GM18951 (cell line): ENCODE results near the gene STARD5.
"Not testable (repeated sequence)": the region's sequence is repeated elsewhere in the genome, so short reads cannot be mapped to it uniquely, and the experiment has no call there.

Experiments used
- POLR2A ChIP-seq: IDR thresholded peaks from 4 replicates; pipeline ENCODE4 v1.6.1; 2011; ENCODE audit warnings: mild to moderate bottlenecking; ENCODE audit not compliant: insufficient read length, insufficient read depth; ENCODE audit errors: extremely low read depth
- in situ Hi-C: fragments of 300-500 bp; cut with MboI; formaldehyde crosslinking; loops from one replicate; pipeline ENCODE4 v1.12.0; 2022; ENCODE audit warnings: low sequenced_read_pairs, mixed read lengths, inconsistent platforms; ENCODE audit not compliant: unreplicated experiment

The STARD5 gene, protein sequence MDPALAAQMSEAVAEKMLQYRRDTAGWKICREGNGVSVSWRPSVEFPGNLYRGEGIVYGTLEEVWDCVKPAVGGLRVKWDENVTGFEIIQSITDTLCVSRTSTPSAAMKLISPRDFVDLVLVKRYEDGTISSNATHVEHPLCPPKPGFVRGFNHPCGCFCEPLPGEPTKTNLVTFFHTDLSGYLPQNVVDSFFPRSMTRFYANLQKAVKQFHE

DNA sequence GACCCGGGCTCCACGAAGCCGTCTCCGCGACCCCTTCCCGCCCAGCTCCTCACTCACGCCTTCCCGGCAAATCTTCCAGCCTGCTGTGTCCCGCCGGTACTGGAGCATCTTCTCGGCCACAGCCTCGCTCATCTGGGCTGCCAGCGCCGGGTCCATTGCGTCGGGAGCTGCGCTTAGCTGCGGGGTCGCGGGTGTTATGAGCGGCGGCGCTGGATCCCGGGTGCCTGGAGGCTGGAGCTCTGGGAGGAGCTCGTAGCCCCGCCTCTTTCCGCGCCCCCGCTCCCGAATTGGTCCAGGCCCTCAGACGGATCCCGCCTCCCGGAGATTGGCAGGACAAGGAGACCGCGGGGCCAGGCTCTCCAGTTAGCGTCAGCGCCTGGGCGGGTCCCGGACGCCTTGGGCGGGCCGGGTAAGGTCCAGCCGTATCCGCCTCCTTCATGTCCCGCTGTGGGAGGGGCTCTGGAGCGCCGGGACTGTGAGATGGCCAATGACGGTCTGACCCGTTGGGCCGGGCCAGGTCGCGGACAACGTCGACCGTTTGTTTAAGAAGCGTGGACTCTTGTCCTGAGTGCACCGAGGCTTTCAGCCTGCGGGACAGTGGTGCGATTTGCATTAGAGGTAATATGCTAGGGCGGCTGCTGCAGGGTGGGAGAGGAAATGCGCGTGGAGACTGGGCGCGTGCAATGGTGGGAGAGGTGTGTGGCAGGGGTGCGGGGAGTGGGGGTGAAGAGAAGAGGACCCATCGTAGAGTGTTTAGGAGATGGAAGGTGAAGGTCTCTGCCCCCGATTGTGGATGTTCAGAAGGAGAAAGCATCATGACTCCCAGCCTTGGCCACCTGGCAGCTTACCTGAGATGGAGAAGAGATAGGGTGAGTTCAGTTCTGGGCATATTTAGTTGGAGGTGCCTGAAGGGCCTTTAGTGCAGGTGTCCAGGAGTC is at the start of gene STARD5:
STARD5 (minus strand) TSS at position 198 of the 938 bp plus-strand sequence; CDS start at position 156, 42 bp downstream.
- peak; percentile 82 for TF ChIP-seq POLR2A
- in situ Hi-C loops = no loop called here

- TF ChIP-seq POLR2A = no peak
- in situ Hi-C loops = no loop called here
Observed at GRCh38 chr15:81373176-81373575, 49.2 kb upstream of the STARD5 start.

DNA sequence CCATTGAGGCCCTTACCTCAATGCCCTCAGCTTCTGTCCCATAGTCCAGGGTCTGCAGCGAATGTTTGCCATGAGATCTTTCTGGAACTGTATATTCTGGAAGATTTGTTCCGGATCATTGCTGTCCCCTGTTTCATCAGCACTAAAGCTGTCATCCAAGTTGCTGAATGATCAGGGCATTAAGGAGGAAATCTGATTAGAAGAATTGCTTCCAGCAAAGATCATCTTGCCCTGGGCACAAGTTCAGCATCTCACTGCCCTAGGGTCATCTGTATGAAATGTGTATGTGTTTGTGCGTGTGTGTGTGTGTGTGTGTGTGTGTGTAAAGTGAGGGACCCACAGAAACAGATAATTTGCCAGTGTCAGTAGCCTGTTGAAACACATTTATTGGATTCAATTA is 48.6 kb upstream of the STARD5 start:
- in situ Hi-C loops = no loop called here
- TF ChIP-seq POLR2A = no peak

GRCh38 chr15:81363718-81364500 is 40.0 kb upstream of the STARD5 start:
- in situ Hi-C loops = no loop called here
- no peak for TF ChIP-seq POLR2A

DNA sequence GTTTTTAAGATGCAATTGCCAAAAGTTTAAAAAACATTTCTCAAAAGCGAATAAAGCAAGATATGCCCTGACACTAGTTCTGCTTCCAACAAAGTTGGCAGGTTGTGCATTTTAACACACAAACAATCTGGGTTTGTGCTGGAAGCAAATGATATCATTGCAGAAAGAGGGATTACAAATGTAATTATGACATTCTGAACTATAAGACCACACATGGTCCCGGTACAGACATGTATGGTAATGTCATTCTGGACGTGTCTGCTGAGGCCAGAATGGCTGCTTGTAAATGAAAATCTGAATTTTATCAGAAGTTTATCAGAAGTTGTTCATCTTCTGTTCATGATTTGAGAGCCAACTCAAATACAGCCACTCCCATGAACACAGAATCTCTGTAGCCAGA is 39.3 kb upstream of the STARD5 start:
- in situ Hi-C loops = no loop called here
- no peak for TF ChIP-seq POLR2A

- no peak for TF ChIP-seq POLR2A
- in situ Hi-C loops = no loop called here
Observed at GRCh38 chr15:81362790-81363189, 38.8 kb upstream of the STARD5 start.

GRCh38 chr15:81361891-81362290 is 38.0 kb upstream of the STARD5 start:
- in situ Hi-C loops = no loop called here

GRCh38 chr15:81360491-81360890 is 36.5 kb upstream of the STARD5 start:
- TF ChIP-seq POLR2A = no peak
- in situ Hi-C loops = no loop called here

More at GRCh38 chr15:81361891-81362290, 38.0 kb upstream of the STARD5 start:
- no peak for TF ChIP-seq POLR2A

GRCh38 chr15:81358248-81358647 is 34.3 kb upstream of the STARD5 start:
- no peak for TF ChIP-seq POLR2A
- in situ Hi-C loops = no loop called here

GRCh38 chr15:81357180-81357686 is 33.3 kb upstream of the STARD5 start:
- in situ Hi-C loops = no loop called here
- no peak for TF ChIP-seq POLR2A

DNA sequence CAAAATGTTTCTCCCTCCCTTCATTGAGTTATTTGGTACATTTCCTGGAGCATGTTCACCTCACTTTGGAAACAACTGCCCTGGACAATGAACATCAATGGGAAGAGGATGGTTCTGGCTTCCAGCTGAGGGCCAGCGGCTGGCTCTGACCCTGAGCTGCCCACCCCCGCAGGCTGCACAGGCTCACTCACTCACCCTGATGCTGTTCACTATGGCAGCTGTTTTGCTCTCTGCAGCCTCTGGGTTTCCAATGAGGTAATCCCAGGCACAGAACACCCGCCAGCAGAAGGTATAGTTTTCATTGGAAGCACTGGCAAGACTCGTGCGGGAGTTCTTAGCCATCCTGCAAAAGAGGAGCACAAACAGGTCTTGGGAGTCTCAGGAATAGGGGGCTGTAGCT is 32.3 kb upstream of the STARD5 start:
- in situ Hi-C loops = no loop called here
- TF ChIP-seq POLR2A = no peak

DNA sequence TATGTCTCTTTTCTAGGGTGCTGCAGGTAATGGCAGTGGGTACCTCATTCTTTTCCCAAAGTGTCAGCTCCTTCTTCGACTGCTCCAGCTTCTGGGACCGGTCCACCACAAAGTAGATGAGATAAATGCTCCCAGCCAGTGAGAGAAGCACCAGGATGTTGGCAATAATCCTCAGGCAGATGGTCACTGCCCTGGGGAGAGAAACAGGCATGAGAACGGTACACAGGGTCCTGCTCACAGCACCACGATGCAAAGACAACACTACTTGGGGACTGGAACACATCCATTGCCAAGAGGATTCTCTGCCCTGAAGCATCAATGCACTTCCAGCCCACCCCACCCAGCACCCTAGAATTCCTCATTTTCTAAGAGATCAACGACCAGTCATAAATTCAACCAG is 27.7 kb upstream of the STARD5 start:
- in situ Hi-C loops = no loop called here

GRCh38 chr15:81349271-81349670 is 25.3 kb upstream of the STARD5 start:
- in situ Hi-C loops = no loop called here
- no peak for TF ChIP-seq POLR2A

More for the DNA sequence above, 27.7 kb upstream of the STARD5 start:
- no peak for TF ChIP-seq POLR2A

GRCh38 chr15:81348691-81349090 is 24.8 kb upstream of the STARD5 start:
- in situ Hi-C loops = not testable (repeated sequence)
